ENCODE measurements around the gene GRB10.
A peak's percentile ranks its signal among the peaks of the same experiment; 100 is the strongest.

The GRB10 gene

GRCh38 chr7:50682573-50682972, 100.1 kb downstream of the GRB10 start:
- DNase-seq: no peak
- Histone ChIP-seq H3K9me3 (no peaks in the 10 kb centered on the region), H3K4me1 (no peaks in the 10 kb centered on the region; the same call in 1 of the 2 replicates), H3K4me3 (ENCODE audit: low read depth, low read length) (no peak overlapping the region), H3K27me3 (no peaks in the 10 kb centered on the region; the same call in 1 of the 2 replicates), H3K36me3 (no peaks in the 10 kb centered on the region)
- no peak for TF ChIP-seq CTCF (IDR thresholded peaks at IDR 0.05; ENCODE audit: low read depth, low read length)

- Histone ChIP-seq H3K4me3 (ENCODE audit: low read depth, low read length) (no peak overlapping the region), H3K36me3 (no peaks in the 10 kb centered on the region), H3K27me3 (no peaks in the 10 kb centered on the region; the same call in 1 of the 2 replicates), H3K9me3 (no peaks in the 10 kb centered on the region), H3K4me1 (no peaks in the 10 kb centered on the region; the same call in 1 of the 2 replicates)
- TF ChIP-seq CTCF (IDR thresholded peaks at IDR 0.05; ENCODE audit: low read depth, low read length): no peak
- DNase-seq: no peak
Measured at GRCh38 chr7:50682079-50682478, 100.6 kb downstream of the GRB10 start.

- TF ChIP-seq CTCF (IDR thresholded peaks at IDR 0.05; ENCODE audit: low read depth, low read length): no peak
- H3K9me3 ChIP-seq: no peaks in the 10 kb centered on the region
- H3K27me3 ChIP-seq: no peaks in the 10 kb centered on the region; the same call in 1 of the 2 replicates
- H3K4me1 ChIP-seq: no peaks in the 10 kb centered on the region; the same call in 1 of the 2 replicates
- no peak for DNase-seq
- H3K36me3 ChIP-seq: no peaks in the 10 kb centered on the region
- no peak overlapping the region for H3K4me3 ChIP-seq (ENCODE audit: low read depth, low read length)
Measured at GRCh38 chr7:50681432-50682045, 101.2 kb downstream of the GRB10 start.

GRCh38 chr7:50679218-50680007, 103.3 kb downstream of the GRB10 start:
- Histone ChIP-seq H3K4me3 (ENCODE audit: low read depth, low read length) (no peak overlapping the region), H3K4me1 (no peaks in the 10 kb centered on the region; the same call in 1 of the 2 replicates), H3K36me3 (no peaks in the 10 kb centered on the region), H3K27me3 (no peaks in the 10 kb centered on the region; the same call in 1 of the 2 replicates), H3K9me3 (no peaks in the 10 kb centered on the region)
- DNase-seq: no peak
- peak; percentile 61 for TF ChIP-seq CTCF (IDR thresholded peaks at IDR 0.05; ENCODE audit: low read depth, low read length)

GRCh38 chr7:50678586-50678985, 104.1 kb downstream of the GRB10 start:
- Histone ChIP-seq H3K4me1 (no peaks in the 10 kb centered on the region; the same call in 1 of the 2 replicates), H3K9me3 (no peaks in the 10 kb centered on the region), H3K27me3 (no peaks in the 10 kb centered on the region; the same call in 1 of the 2 replicates), H3K4me3 (ENCODE audit: low read depth, low read length) (no peak overlapping the region), H3K36me3 (no peaks in the 10 kb centered on the region)
- no peak for TF ChIP-seq CTCF (IDR thresholded peaks at IDR 0.05; ENCODE audit: low read depth, low read length)
- no peak for DNase-seq

- H3K4me3 ChIP-seq (ENCODE audit: low read depth, low read length): no peak overlapping the region
- TF ChIP-seq CTCF (IDR thresholded peaks at IDR 0.05; ENCODE audit: low read depth, low read length): no peak
- H3K27me3 ChIP-seq: no peaks in the 10 kb centered on the region
- DNase-seq: no peak
- H3K4me1 ChIP-seq: no peaks in the 10 kb centered on the region; the same call in 1 of the 2 replicates
- no peaks in the 10 kb centered on the region for H3K36me3 ChIP-seq
- no peaks in the 10 kb centered on the region for H3K9me3 ChIP-seq
Measured at GRCh38 chr7:50677638-50677996, 105.1 kb downstream of the GRB10 start.

Measured in BE2C (cell line).